Activated CD4-positive, alpha-beta T cell treated with anti-CD3 and anti-CD28 coated beads for 1 hour (primary cell): ENCODE results near the gene FAM107A.

ENCODE experiments used
- DNase-seq: peaks from one replicate; pipeline ENCODE4 v3.0.0-alpha.2; 2020

Gene FAM107A

GRCh38 chr3:58591517-58592510 is 14.6 kb upstream of the FAM107A start:
- no peak for DNase-seq

- no peak for DNase-seq
These were observed 10.9 kb upstream of the FAM107A start for GRCh38 chr3:58588030-58588614.

- no peak for DNase-seq
These were observed 9.6 kb upstream of the FAM107A start for GRCh38 chr3:58586776-58587192.

GRCh38 chr3:58585994-58586393 is 8.8 kb upstream of the FAM107A start:
- no peak for DNase-seq

- peak; percentile 28 for DNase-seq
These were observed 8.0 kb upstream of the FAM107A start for GRCh38 chr3:58585005-58585786.

- DNase-seq = no peak
These were observed 7.5 kb upstream of the FAM107A start for GRCh38 chr3:58584690-58585004.

GRCh38 chr3:58581328-58582091 is 4.3 kb upstream of the FAM107A start:
- no peak for DNase-seq

GRCh38 chr3:58580826-58581327 is 3.7 kb upstream of the FAM107A start:
- DNase-seq = no peak

GRCh38 chr3:58578873-58579272 is 1.7 kb upstream of the FAM107A start:
- DNase-seq = no peak

GRCh38 chr3:58576716-58577115 is 475 bp downstream of the FAM107A start:
- no peak for DNase-seq

- no peak for DNase-seq
These were observed 1.1 kb downstream of the FAM107A start for GRCh38 chr3:58575971-58576652.

GRCh38 chr3:58574682-58575081 is 2.5 kb downstream of the FAM107A start:
- DNase-seq = no peak

GRCh38 chr3:58574106-58574505 is 3.1 kb downstream of the FAM107A start:
- DNase-seq = no peak

- no peak for DNase-seq
These were observed 3.6 kb downstream of the FAM107A start for GRCh38 chr3:58573640-58574039.

- no peak for DNase-seq
These were observed 4.5 kb downstream of the FAM107A start for GRCh38 chr3:58572634-58573230.

- DNase-seq = no peak
These were observed 5.1 kb downstream of the FAM107A start for GRCh38 chr3:58572013-58572633.

- DNase-seq = no peak
These were observed 6.3 kb downstream of the FAM107A start for GRCh38 chr3:58570851-58571250.

- no peak for DNase-seq
These were observed 7.7 kb downstream of the FAM107A start for GRCh38 chr3:58569287-58570001.

GRCh38 chr3:58568572-58569286 is 8.5 kb downstream of the FAM107A start:
- DNase-seq = peak; percentile 51

GRCh38 chr3:58567251-58567515 is 10.0 kb downstream of the FAM107A start:
- DNase-seq = no peak
